GM21717 (cell line): ENCODE measurements around the gene DIAPH2.

Experiments
- ATAC-seq: cut with Tn5 transposase; IDR thresholded peaks from one replicate; pipeline ENCODE4 v1.9.1; 2021; ENCODE audit warnings: mild to moderate bottlenecking, moderate library complexity; ENCODE audit not compliant: unreplicated experiment

The DIAPH2 gene

DNA sequence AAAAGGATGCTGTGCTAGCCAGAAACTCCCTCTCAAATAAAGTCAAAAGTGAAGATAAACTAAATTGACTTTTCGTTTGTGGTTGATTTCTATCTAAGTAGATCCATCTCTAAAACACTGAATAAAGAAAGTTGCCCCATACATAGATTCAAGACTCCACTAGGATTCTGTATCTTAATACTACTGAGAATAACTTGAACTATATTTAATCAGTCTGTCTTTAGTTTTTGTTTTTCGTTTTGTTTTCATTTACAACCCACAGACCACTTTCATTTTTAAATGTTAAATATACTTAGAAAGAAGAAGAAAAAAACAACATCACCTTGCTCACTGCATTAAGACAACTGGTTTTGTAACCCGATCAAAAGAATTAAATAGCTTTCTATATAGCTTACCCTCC, 854.1 kb downstream of the DIAPH2 start:
- no peak for ATAC-seq

- no peak for ATAC-seq
Observed at GRCh38 chrX:97539970-97540519, 855.4 kb downstream of the DIAPH2 start.

GRCh38 chrX:97547877-97548578, 863.4 kb downstream of the DIAPH2 start:
- ATAC-seq = no peak

DNA sequence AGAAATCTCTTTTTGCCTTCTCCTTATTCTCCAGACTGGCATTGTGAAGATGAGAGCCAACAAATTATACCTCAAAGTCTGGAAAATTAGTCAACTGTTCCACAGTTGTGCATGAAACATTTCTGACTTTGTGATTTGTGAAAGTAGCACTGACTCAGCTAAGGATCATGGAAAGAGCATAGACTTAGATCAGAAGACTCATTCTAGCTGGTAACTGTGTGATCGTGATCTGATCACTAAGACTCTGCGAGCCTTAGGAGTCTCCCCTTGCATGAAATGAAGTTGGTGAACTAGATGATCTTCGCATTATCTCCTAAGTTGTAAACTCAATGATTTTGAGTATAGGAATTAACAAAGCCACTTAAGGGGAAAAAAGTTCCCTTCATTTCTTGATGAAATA, 867.2 kb downstream of the DIAPH2 start:
- ATAC-seq = no peak

DNA sequence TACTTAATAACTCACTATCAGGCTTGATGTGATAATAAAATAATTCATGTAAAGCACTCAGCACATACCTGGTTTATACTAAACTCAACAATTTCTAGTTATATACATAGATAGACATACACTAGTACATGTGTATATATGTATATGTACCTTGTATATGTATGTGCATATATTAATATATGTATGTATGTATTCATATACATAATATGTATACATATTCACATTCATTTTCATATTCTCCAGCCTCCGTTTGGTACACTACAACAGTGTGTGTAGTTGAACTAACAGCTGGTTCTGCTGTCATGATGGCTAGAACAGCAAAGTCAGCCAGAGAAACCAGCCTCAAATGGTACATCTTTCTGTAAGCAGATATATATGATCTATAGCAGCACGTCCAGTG, 869.2 kb downstream of the DIAPH2 start:
- no peak for ATAC-seq

GRCh38 chrX:97556359-97556758, 871.7 kb downstream of the DIAPH2 start:
- ATAC-seq = no peak

DNA sequence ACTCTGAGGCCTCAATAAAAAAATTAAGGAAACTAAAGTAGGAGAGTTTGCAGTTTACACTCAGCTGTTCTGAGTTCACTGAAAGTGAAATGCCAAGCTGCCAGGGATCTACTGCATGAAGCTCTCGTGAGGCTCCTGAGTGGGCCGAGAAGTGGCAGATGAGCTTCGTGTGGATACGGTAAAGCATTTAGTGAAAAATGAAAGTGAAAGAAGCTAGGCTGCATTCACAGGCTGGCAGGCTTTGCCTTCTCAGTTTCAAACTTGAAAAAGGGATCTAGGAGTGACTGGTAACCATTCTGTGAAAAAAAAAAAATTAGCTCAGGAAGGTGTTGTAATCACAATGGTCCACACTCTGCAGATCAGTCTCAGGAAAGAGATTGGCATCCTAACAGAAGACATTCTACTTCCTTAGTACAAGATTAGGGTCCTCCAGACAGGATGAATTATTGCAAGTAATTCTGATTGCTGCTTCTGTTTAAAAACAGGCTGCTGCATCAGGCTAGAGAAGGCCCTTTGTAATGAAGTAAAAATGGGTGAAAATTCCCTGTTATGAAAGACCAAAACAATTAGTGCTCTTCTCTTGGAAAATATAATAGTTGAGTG, 879.0 kb downstream of the DIAPH2 start:
- peak; percentile 99 for ATAC-seq

DNA sequence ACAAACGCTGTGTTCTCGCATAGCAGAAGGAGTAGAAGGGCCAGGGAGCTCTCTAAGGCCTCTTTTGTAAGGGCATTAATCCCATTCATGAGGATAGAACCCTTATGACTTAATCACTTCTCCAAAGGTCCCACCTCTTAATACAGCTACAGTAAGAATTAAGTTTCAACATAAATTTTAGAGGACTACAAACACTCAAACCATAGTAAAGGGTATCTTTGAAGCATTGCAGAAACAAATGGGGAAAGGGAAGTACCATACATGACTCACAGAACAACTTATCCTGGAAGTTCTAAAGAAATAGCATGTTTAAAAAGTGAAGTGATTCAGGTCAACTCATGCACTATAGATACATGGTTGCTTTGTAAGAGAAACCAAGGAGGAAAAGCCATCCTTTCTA, 879.9 kb downstream of the DIAPH2 start:
- ATAC-seq = no peak

DNA sequence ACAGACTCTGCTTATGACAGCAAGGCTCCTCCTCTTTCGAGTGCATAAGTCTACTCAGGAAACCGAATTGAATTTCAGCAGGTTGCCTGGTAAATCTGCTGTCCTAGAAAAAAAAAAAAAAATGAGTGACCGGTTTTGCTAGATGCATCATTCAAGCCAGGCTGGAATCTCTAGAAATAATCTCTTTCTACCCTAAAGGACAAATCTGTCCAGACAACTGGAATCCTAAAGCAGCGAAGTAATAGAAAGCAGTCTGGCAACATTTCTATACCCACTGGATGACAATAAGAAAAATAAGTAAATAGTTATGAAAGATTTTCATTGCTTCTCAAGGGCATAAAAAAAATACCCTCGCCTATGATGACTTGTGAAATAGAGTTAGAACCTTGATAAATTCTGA, 902.5 kb downstream of the DIAPH2 start:
- ATAC-seq = no peak

DNA sequence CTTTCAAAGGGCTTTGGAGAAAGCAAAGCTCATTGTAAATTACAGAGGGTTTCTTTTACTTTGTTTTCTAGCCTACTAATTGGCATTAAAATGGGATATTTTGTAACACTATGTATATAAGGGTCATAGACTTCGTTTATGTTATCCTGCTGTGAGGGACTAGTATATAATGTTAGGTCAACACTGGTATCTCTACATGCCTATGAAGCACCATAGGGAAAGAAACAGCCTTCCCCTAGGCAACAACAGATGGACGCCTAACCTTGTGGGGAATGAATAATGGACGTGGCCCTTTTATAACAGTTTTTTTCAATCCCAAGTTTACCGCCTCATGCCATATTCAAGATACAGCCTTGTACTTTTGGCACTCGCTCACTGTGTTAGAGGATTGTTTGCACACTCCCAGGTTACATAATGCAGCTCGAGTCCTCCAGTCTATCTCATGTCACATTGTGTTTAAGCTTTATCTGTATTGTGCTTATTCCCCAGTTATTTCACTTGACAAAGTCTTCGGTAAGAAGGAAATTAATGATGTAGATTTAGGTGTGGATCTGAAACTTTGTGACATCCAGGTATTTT, 910.1 kb downstream of the DIAPH2 start:
- no peak for ATAC-seq

GRCh38 chrX:97597954-97598353, 913.3 kb downstream of the DIAPH2 start:
- ATAC-seq = no peak

DNA sequence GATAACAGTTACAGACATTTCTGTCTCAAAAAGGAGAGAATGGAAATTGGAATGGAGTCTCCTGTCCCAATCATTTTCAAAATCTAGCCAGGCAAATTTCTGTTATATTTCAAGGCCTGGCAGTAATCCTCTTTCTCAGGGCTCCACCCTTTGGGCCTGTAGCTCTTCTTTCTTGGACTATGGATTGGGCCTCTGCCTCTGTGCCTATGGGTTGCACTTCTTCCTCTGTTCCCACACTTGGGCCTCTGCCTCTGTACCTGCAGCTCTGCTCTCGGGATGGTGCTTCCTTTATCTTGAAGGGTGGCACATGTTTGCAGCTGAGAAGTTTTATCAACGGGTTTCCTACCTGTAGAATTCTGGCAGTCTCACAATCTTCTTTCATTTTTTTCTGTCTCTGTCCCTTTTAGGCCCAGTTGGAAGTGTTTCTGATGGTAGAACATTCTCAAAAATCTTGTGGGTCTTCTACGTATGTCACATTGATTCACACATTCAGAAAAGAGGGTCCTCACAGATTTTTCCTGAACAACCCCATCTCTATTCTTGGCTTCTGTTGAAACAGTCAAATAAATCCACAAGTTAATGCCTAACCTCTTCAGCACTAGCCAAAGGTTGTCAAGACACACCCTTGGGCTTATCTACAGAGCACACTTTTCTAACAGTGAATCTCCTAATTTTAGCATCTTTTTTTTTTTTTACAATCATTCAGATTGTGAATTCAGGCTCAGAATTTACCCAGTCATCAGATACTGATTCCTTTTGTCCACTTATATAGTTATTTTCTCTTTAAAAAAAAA, 918.0 kb downstream of the DIAPH2 start:
- no peak for ATAC-seq

GRCh38 chrX:97605271-97605670, 920.6 kb downstream of the DIAPH2 start:
- no peak for ATAC-seq

- ATAC-seq = no peak
Observed at GRCh38 chrX:97609357-97609756, 924.7 kb downstream of the DIAPH2 start.

DNA sequence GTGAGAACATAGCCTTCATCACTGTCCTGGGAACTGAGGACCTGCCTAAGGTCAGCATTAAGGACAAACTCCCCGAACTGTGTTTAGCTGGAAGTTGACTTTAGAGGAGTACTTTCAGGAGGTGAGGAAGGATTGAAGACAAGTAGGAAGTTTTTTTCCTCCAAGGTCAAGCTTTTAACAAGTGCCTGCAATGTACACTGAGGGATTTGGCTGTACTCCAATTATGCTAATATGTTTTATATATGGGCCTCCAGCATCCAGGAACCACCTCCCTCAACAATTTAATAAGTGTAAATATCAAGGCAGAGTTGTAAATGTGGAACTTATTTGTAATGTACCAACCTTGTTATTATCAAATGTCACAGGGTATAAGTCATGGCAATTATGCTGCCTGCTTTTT, 925.3 kb downstream of the DIAPH2 start:
- no peak for ATAC-seq

- ATAC-seq = peak; percentile 98
Observed at GRCh38 chrX:97616883-97617530, 932.4 kb downstream of the DIAPH2 start.

- ATAC-seq = no peak
Observed at GRCh38 chrX:97619499-97619898, 934.9 kb downstream of the DIAPH2 start.

GRCh38 chrX:97622111-97622510, 937.5 kb downstream of the DIAPH2 start:
- ATAC-seq = no peak

DNA sequence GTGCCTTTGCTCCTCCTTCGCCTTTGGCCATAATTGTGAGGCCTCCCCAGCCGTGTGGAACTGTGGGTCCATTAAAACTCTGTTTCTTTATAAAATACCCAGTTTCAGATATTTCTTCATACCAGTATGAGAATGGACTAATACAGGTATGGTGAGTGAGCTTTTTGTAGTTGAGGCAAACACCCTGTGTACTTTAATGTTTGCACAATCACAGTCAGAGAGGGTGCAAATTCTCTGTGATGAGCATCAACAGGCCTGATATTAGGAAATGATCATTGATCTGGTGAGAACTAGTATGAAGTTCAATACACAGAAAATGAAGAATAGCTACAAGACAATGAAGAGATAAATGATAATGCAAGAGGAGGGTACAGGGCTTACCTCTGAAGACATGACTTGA, 943.7 kb downstream of the DIAPH2 start:
- ATAC-seq = no peak

DNA sequence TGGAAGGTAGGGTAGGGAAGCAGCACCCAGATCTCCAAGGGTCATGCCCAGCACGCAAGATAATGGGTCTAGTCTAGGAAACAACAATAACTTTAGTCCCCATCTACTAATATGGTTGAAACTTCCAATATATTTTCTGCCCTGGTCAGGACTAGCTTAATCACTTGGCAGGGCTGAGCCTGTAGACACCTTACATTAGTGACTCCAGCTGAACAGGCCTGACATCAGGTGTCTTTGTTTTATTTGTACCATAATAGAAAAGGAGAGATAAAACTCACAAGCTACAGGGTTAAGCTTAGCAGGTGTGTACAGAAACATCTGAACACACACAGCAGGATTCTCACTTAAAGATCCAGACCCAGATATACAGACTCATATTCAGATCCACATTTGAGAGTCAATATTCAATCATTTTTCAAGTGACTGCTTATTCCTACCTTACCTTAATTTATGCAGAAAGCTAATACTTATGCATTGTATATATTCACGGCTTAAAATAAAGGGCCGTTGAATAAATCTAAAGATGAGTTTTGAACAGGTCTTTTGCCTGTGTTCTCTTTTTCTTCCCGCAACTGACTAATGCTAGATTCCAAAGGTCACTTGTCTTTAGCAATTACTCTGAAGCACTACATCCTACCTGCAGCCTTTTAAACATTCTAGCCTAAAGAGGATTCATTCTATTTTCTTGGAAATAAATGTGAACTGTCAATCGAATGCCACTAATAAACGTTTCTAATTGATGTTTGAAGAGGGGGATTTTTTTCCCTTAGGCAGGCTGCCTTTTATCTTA, 944.4 kb downstream of the DIAPH2 start:
- no peak for ATAC-seq
